ENCODE data around the gene CACNA2D1.

- TF ChIP-seq PATZ1 (CRISPR knock-in tag; IDR thresholded peaks at IDR 0.05; ENCODE audit: borderline replicate concordance) (no peak), OSR1 (CRISPR knock-in tag; IDR thresholded peaks at IDR 0.05) (no peak), ZFP30 (CRISPR knock-in tag; IDR thresholded peaks at IDR 0.05) (no peak), ZNF8 (CRISPR knock-in tag; IDR thresholded peaks at IDR 0.05) (no peak), ZFP3 (CRISPR knock-in tag; IDR thresholded peaks at IDR 0.05) (no peak), BACH2 (CRISPR knock-in tag; IDR thresholded peaks at IDR 0.05; ENCODE audit: borderline replicate concordance) (no peak), ARNTL (CRISPR knock-in tag; IDR thresholded peaks at IDR 0.05; ENCODE audit: borderline replicate concordance, low read depth) (no peak), ESRRG (CRISPR knock-in tag; IDR thresholded peaks at IDR 0.05) (no peak), PPARA (CRISPR knock-in tag; IDR thresholded peaks at IDR 0.05; ENCODE audit: borderline replicate concordance) (no peak), ZC3H10 (CRISPR knock-in tag; IDR thresholded peaks at IDR 0.05) (no peak), POU6F1 (CRISPR knock-in tag; IDR thresholded peaks at IDR 0.05; ENCODE audit: borderline replicate concordance, low read depth) (no peak), GLIS3 (CRISPR knock-in tag; IDR thresholded peaks at IDR 0.05) (no peak), CSDC2 (CRISPR knock-in tag; IDR thresholded peaks at IDR 0.05) (no peak), TOX (CRISPR knock-in tag; IDR thresholded peaks at IDR 0.05; ENCODE audit: borderline replicate concordance) (no peak)
Measured at GRCh38 chr7:81929386-81929785, 514.2 kb downstream of the CACNA2D1 start.

All from SK-N-SH treated with all-trans-retinoic acid at 6 μM for 48 hours (cell line).